GM12878 (cell line): ENCODE measurements around the gene RNF181. TPM values are rescaled to one million over a fixed set of nuclear protein-coding genes. Genes with fewer than 3 reads are reported as not detected.

Experiments
- ATAC-seq: fragments of 200-7000 bp; cut with Tn5 transposase; 3 replicates; pipeline ENCODE4 v1.9.1; 2020; ENCODE audit warnings: mild to moderate bottlenecking, moderate library complexity
- BruUV-seq: library from RNA; stranded (reverse); fragments of 400-500 nt; replicated peaks from 2 replicates; lab custom pipeline; 2021; lab: Mats Ljungman, UMichigan
- CTCF ChIA-PET: fragments of 300-600 bp; sonication (Branson Sonifier 250); formaldehyde crosslinking; extraction: SDS; loops from one replicate; lab custom pipeline; 2021; ENCODE audit warnings: inconsistent platforms; lab: Yijun Ruan, JAX
- POLR2A ChIA-PET: fragments of 350-600 bp; formaldehyde crosslinking; extraction: SDS; loops from one replicate; lab custom pipeline; 2021; ENCODE audit warnings: inconsistent platforms; lab: Charles Lee
- RAD21 ChIA-PET: fragments of 300-600 bp; sonication (Branson Sonifier 250); formaldehyde crosslinking; loops from one replicate; lab custom pipeline; 2023; ENCODE audit warnings: antibody characterized with exemption; ENCODE audit not compliant: unreplicated experiment; lab: Charles Lee
- SMC1A ChIA-PET: fragments of 300-600 bp; sonication (Branson Sonifier 250); formaldehyde crosslinking; loops from one replicate; lab custom pipeline; 2023; ENCODE audit not compliant: unreplicated experiment, uncharacterized antibody; lab: Charles Lee
- DNase-seq: peaks from one replicate; pipeline ENCODE4 v3.0.0-alpha.2; 2011; ENCODE audit warnings: low read depth, low spot score
- FAIRE-seq: peaks from 3 replicates; lab custom pipeline; 2011; peaks lifted over from hg19 to GRCh38; lab: Jason Lieb, UNC
- H2AFZ ChIP-seq: 2 replicates; pipeline ENCODE4 v1.6.0; 2011; ENCODE audit warnings: low read depth, low read length, control low read depth; ENCODE audit not compliant: control insufficient read depth
- H3K27ac ChIP-seq: 2 replicates; pipeline ENCODE4 v1.5.1; 2011; ENCODE audit warnings: control low read depth; ENCODE audit not compliant: control insufficient read depth, insufficient read depth
- H3K27me3 ChIP-seq, 2 experiments: replicated peaks in 1 of 2; 2 replicates each; pipeline versions ENCODE4 v1.6.0 to v1.6.1; 2011; ENCODE audit warnings: low read length in 1 of 2; ENCODE audit not compliant: control insufficient read depth in 2 of 2, insufficient read depth in 2 of 2
- H3K36me3 ChIP-seq, 2 experiments: 2 replicates each; pipeline ENCODE4 v1.5.1; 2011; ENCODE audit warnings: low read length in 1 of 2; ENCODE audit not compliant: control insufficient read depth in 2 of 2, insufficient read depth in 2 of 2
- H3K4me1 ChIP-seq: 2 replicates; pipeline ENCODE4 v1.6.1; 2011; ENCODE audit warnings: mild to moderate bottlenecking, low read length, moderate library complexity, mixed read lengths; ENCODE audit not compliant: control insufficient read depth, insufficient read depth
- H3K4me2 ChIP-seq: 2 replicates; pipeline ENCODE4 v1.6.0; 2011; ENCODE audit warnings: control low read depth; ENCODE audit not compliant: control insufficient read depth, insufficient read depth
- H3K4me3 ChIP-seq: fragments of 200-600 bp; sonication (generic); 2 replicates; pipeline ENCODE4 v1.5.1; 2016
- H3K79me2 ChIP-seq: 2 replicates; pipeline ENCODE4 v1.6.0; 2011; ENCODE audit warnings: low read length; ENCODE audit not compliant: control insufficient read depth, insufficient read depth
- H3K9ac ChIP-seq: 2 replicates; pipeline ENCODE4 v1.8.0; 2011; ENCODE audit warnings: low read length, control low read depth, mixed read lengths; ENCODE audit not compliant: control insufficient read depth, insufficient read depth
- H3K9me3 ChIP-seq: replicated peaks from 3 replicates; pipeline ENCODE4 v1.5.1; 2011; ENCODE audit warnings: mild to moderate bottlenecking, low read length; ENCODE audit not compliant: control insufficient read depth, insufficient read depth
- H4K20me1 ChIP-seq: 2 replicates; pipeline ENCODE4 v1.6.0; 2011; ENCODE audit not compliant: control insufficient read depth, insufficient read depth
- ATF2 ChIP-seq: IDR thresholded peaks from 2 replicates; pipeline ENCODE4 v1.6.1; 2012; ENCODE audit warnings: low read length, inconsistent platforms
- CBX3 ChIP-seq: fragments of 200-600 bp; sonication (generic); IDR thresholded peaks from 2 replicates; pipeline ENCODE4 v1.6.1; 2016; ENCODE audit warnings: low read depth, borderline replicate concordance
- CEBPZ ChIP-seq: fragments of 150-350 bp; IDR thresholded peaks from 2 replicates; pipeline ENCODE4 v1.6.1; 2016; ENCODE audit warnings: low read depth, low read length
- E2F4 ChIP-seq: IDR thresholded peaks from 2 replicates; pipeline ENCODE4 v1.6.1; 2012; ENCODE audit warnings: low read depth, low read length, improper control_type of control experiment
- MTA3 ChIP-seq: IDR thresholded peaks from 2 replicates; pipeline ENCODE4 v1.6.1; 2012; ENCODE audit warnings: low read length, inconsistent platforms, borderline replicate concordance
- SPI1 ChIP-seq: IDR thresholded peaks from 2 replicates; pipeline ENCODE4 v1.6.1; 2011; ENCODE audit warnings: low read depth, mild to moderate bottlenecking, low read length, moderate library complexity, borderline replicate concordance; ENCODE audit not compliant: insufficient read depth
- SREBF1 ChIP-seq: IDR thresholded peaks from 2 replicates; pipeline ENCODE4 v1.6.1; 2012; ENCODE audit warnings: mild to moderate bottlenecking, low read length
- YY1 ChIP-seq: IDR thresholded peaks from 2 replicates; pipeline ENCODE4 v1.6.1; 2011; ENCODE audit warnings: low read depth, mild to moderate bottlenecking, low read length
- ZNF274 ChIP-seq: IDR thresholded peaks from one replicate; pipeline ENCODE4 v1.8.0; 2011; ENCODE audit not compliant: insufficient read length, insufficient read depth
- WGBS: methylation state at CpG from one replicate; pipeline ENCODE4 v1.1.6; 2016; ENCODE audit warnings: low lambda C conversion rate; ENCODE audit not compliant: insufficient replicate concordance, insufficient coverage; ENCODE audit errors: missing lambda C conversion rate; 5-methylcytosine and 5-hydroxymethylcytosine counted together
- in situ Hi-C: fragments of 300-500 bp; cut with MboI; formaldehyde crosslinking; loops from 9 replicates; pipeline ENCODE4 v1.14.3; 2018; ENCODE audit warnings: mixed read lengths
- intact Hi-C: fragments of 100-400 bp; cut with micrococcal nuclease; formaldehyde crosslinking; loops from one replicate; pipeline ENCODE4 v1.14.2; 2022; ENCODE audit not compliant: unreplicated experiment
- polyA plus RNA-seq, 11 experiments: library from polyadenylated mRNA; depleted of rRNA in 4 of 11; unstranded in 6 of 11; stranded (reverse) in 5 of 11; fragments of >200 nt; fragmentation: Nextera tagmentation in 4 of 11; fragmentation: Illumina TruSeq in 1 of 11; extraction: Ambion mirVana in 4 of 11; extraction: Trizol in 1 of 11; gene quantifications; 1 replicate in 1 of 11; 2 replicates in 10 of 11; pipeline versions ENCODE4 v1.2.1 to v1.2.3, GENCODE V29; 2011 to 2016; ENCODE audit warnings: inconsistent platforms in 2 of 11, missing spikeins in 2 of 11, low read depth in 1 of 11
- total RNA-seq, 4 experiments: library from RNA; depleted of rRNA in 3 of 4; stranded (reverse); fragments of >200 nt in 3 of 4; fragmentation: Illumina TruSeq in 1 of 4; extraction: Trizol in 1 of 4; gene quantifications; 2 replicates each; pipeline versions ENCODE4 v1.2.1 to v1.2.3, GENCODE V29; 2013 to 2021
- TF ChIP-seq, protein P1 (sequence below): fragments of 450-650 bp; IDR thresholded peaks from 2 replicates; pipeline ENCODE4 v1.6.1; 2018; ENCODE audit warnings: mild to moderate bottlenecking, low read depth, moderate library complexity; ENCODE audit not compliant: partially characterized antibody

The RNF181 gene
- total and polyA plus RNA-seq, 10 of the 15 experiments (the other 5 are each of a cell fraction or from before 2014, with no cell fraction given): 101 to 409 (median 213) TPM

DNA sequence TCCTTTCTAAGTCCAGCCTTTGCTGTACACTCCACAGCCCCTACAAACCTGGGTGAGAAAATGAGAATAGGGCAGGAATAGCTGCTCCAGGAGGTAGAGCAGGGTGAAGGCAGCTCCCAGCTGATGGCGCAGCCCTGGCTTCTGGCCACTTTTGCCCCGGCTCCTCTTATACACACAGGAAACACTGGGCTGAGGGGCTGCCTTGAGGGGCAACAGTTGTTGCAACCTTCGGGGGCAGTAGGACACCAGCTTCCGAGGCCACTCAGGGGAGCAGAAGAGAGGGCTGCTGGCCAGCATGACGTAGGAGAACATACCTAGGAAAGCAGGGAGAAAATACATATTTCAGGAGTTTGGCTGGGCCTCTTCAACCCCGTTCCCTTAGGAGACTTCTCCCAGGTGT is 42.4 kb upstream of the RNF181 start:
- H3K27me3 ChIP-seq: no peaks in the 10 kb centered on the region
- H3K4me3 ChIP-seq: no peak overlapping the region
- no peak overlapping the region for H2AFZ ChIP-seq
- peaks cover 8 to 20% of the 10 kb centered on the region in 2 experiments for H3K36me3 ChIP-seq
- H3K9me3 ChIP-seq: no peaks in the 10 kb centered on the region
- SMC1A ChIA-PET: interaction anchor here (3.8 to 6.3 kb wide), 3 partner anchors 13 to 163 kb away, joined by 56 to 201 read pairs (median 86); partner anchors contain the start of genes MAT2A and SH2D6
- in situ Hi-C loops (no loop called here), intact Hi-C loops (loop anchor here (5.0 kb wide), 2 partner anchors 226 to 251 kb away; partner anchors contain the start of gene TGOLN2)
- RAD21 ChIA-PET: interaction anchor here (0.6 to 7.7 kb wide), 6 partner anchors 8 to 148 kb away, joined by 3 to 179 read pairs (median 9); partner anchors contain the start of genes GGCX, MAT2A and SH2D6
- H4K20me1 ChIP-seq: no peaks in the 10 kb centered on the region
- H3K9ac ChIP-seq: no peak overlapping the region
- no peak overlapping the region for H3K27ac ChIP-seq
- POLR2A ChIA-PET: interaction anchor here (1.6 kb wide), 1 partner anchor 14 kb away, joined by 5 read pairs; the partner anchor contains the start of gene MAT2A
- ATAC-seq (no peak), DNase-seq (no peak), FAIRE-seq (no peak)
- 80% methylated on average over 6 of the region's 6 CpGs for WGBS
- TF ChIP-seq SPI1: no peak
- TF ChIP-seq E2F4: no peak
- no peak for TF ChIP-seq SREBF1
- TF ChIP-seq YY1: no peak
- TF ChIP-seq ZNF274: no peak
- TF ChIP-seq, protein P1, sequence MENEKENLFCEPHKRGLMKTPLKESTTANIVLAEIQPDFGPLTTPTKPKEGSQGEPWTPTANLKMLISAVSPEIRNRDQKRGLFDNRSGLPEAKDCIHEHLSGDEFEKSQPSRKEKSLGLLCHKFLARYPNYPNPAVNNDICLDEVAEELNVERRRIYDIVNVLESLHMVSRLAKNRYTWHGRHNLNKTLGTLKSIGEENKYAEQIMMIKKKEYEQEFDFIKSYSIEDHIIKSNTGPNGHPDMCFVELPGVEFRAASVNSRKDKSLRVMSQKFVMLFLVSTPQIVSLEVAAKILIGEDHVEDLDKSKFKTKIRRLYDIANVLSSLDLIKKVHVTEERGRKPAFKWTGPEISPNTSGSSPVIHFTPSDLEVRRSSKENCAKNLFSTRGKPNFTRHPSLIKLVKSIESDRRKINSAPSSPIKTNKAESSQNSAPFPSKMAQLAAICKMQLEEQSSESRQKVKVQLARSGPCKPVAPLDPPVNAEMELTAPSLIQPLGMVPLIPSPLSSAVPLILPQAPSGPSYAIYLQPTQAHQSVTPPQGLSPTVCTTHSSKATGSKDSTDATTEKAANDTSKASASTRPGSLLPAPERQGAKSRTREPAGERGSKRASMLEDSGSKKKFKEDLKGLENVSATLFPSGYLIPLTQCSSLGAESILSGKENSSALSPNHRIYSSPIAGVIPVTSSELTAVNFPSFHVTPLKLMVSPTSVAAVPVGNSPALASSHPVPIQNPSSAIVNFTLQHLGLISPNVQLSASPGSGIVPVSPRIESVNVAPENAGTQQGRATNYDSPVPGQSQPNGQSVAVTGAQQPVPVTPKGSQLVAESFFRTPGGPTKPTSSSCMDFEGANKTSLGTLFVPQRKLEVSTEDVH: no peak
- TF ChIP-seq ATF2: no peak
- TF ChIP-seq MTA3: no peak
- TF ChIP-seq CEBPZ: no peak
- no peak for TF ChIP-seq CBX3
- no peaks in the 10 kb centered on the region for H3K4me1 ChIP-seq
- no TSS peak for BruUV-seq
- H3K4me2 ChIP-seq: no peak overlapping the region
- no peaks in the 10 kb centered on the region for H3K79me2 ChIP-seq
- CTCF ChIA-PET: interaction anchor here (0.6 to 10.4 kb wide), 10 partner anchors 8 to 209 kb away, joined by 3 to 336 read pairs (median 4); partner anchors contain the start of genes GGCX, MAT2A, RNF181 and SH2D6
